ENCODE data around the gene EXTL2. TPM values are rescaled to one million over a fixed set of nuclear protein-coding genes. Genes with fewer than 3 reads are reported as not detected.

Gene EXTL2
- polyA plus RNA-seq, 2 of the 4 experiments (the other 2 are of a cell fraction): 9.4 to 22.4 TPM

GRCh38 chr1:100926240-100926639 lies 31.6 kb upstream of the EXTL2 start:
- no peak overlapping the region for H3K4me2 ChIP-seq
- POLR2A ChIA-PET: no interaction called here
- no peaks in the 10 kb centered on the region for H3K4me1 ChIP-seq
- WGBS (ENCODE audit: missing lambda C conversion rate): 93% methylated on average over 2 of the region's 2 CpGs
- H3K27ac ChIP-seq: no peak overlapping the region
- H3K4me3 ChIP-seq: no peak overlapping the region
- TF ChIP-seq CHD4 (IDR thresholded peaks at IDR 0.05; ENCODE audit: borderline replicate concordance) (no peak), EHF (CRISPR knock-in tag; IDR thresholded peaks at IDR 0.05) (no peak), FOSL2 (IDR thresholded peaks at IDR 0.05) (no peak), FOSL2 (CRISPR knock-in tag; IDR thresholded peaks at IDR 0.05) (no peak), MAZ (IDR thresholded peaks at IDR 0.05; ENCODE audit: borderline replicate concordance, low read depth, low read length) (no peak), NFE2L2 (conservative IDR thresholded peaks at IDR 0.05; ENCODE audit: low read length) (no peak), PHF8 (IDR thresholded peaks at IDR 0.05; ENCODE audit: borderline replicate concordance, low read depth) (no peak), POLR2A (IDR thresholded peaks at IDR 0.05; ENCODE audit: low read length) (no peak), CEBPB (IDR thresholded peaks at IDR 0.05) (no peak), KDM1A (IDR thresholded peaks at IDR 0.05; ENCODE audit: low read depth) (no peak), JUNB (IDR thresholded peaks at IDR 0.05) (no peak), EHMT2 (IDR thresholded peaks at IDR 0.05; ENCODE audit: low read depth) (no peak), CHD2 (IDR thresholded peaks at IDR 0.05; ENCODE audit: low read length, partially characterized antibody) (no peak), JUN (IDR thresholded peaks at IDR 0.05) (no peak), BHLHE40 (IDR thresholded peaks at IDR 0.05; ENCODE audit: low read depth, low read length) (no peak), KDM5A (IDR thresholded peaks at IDR 0.05) (no peak)
- TF ChIP-seq, protein P1, sequence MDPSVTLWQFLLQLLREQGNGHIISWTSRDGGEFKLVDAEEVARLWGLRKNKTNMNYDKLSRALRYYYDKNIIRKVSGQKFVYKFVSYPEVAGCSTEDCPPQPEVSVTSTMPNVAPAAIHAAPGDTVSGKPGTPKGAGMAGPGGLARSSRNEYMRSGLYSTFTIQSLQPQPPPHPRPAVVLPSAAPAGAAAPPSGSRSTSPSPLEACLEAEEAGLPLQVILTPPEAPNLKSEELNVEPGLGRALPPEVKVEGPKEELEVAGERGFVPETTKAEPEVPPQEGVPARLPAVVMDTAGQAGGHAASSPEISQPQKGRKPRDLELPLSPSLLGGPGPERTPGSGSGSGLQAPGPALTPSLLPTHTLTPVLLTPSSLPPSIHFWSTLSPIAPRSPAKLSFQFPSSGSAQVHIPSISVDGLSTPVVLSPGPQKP (IDR thresholded peaks at IDR 0.05; ENCODE audit: low read depth, low read length): no peak
- no peaks in the 10 kb centered on the region for H3K9me3 ChIP-seq
- no peak for DNase-seq (ENCODE audit: low read depth in 1 of 2, low spot score in 1 of 2)
- ATAC-seq: no peak
- CTCF ChIA-PET: interaction anchor here (0.8 kb wide), 1 partner anchor 363 kb away, joined by 3 read pairs; no protein-coding TSS in a partner anchor
- no peak for FAIRE-seq

GRCh38 chr1:100924991-100925390 lies 30.3 kb upstream of the EXTL2 start:
- ChIA-PET POLR2A (no interaction called here), CTCF (interaction anchor here (1.4 kb wide), 1 partner anchor 364 kb away, joined by 3 read pairs; no protein-coding TSS in a partner anchor)
- 91% methylated on average over 2 of the region's 2 CpGs for WGBS (ENCODE audit: missing lambda C conversion rate)
- ATAC-seq: no peak
- Histone ChIP-seq H3K9me3 (no peaks in the 10 kb centered on the region), H3K4me1 (no peaks in the 10 kb centered on the region), H3K4me2 (no peak overlapping the region), H3K4me3 (no peak overlapping the region), H3K27ac (no peak overlapping the region)
- FAIRE-seq: no peak
- no peak for DNase-seq (ENCODE audit: low read depth in 1 of 2, low spot score in 1 of 2)
- TF ChIP-seq CBX2 (IDR thresholded peaks at IDR 0.05; ENCODE audit: borderline replicate concordance, low read depth): no peak
- TF ChIP-seq RNF2 (IDR thresholded peaks at IDR 0.05; ENCODE audit: borderline replicate concordance, low read depth): no peak
- TF ChIP-seq, protein P2, sequence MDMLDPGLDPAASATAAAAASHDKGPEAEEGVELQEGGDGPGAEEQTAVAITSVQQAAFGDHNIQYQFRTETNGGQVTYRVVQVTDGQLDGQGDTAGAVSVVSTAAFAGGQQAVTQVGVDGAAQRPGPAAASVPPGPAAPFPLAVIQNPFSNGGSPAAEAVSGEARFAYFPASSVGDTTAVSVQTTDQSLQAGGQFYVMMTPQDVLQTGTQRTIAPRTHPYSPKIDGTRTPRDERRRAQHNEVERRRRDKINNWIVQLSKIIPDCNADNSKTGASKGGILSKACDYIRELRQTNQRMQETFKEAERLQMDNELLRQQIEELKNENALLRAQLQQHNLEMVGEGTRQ (IDR thresholded peaks at IDR 0.05): no peak
- no peak for TF ChIP-seq JUN (IDR thresholded peaks at IDR 0.05)
- TF ChIP-seq RAD21 (conservative IDR thresholded peaks at IDR 0.05 in 1 of 2, IDR thresholded peaks at IDR 0.05 in 1 of 2): no peak
- TF ChIP-seq EHF (CRISPR knock-in tag; IDR thresholded peaks at IDR 0.05): no peak
- TF ChIP-seq, protein P3, sequence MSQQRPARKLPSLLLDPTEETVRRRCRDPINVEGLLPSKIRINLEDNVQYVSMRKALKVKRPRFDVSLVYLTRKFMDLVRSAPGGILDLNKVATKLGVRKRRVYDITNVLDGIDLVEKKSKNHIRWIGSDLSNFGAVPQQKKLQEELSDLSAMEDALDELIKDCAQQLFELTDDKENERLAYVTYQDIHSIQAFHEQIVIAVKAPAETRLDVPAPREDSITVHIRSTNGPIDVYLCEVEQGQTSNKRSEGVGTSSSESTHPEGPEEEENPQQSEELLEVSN (IDR thresholded peaks at IDR 0.05; ENCODE audit: borderline replicate concordance, low read depth): no peak
- no peak for TF ChIP-seq MAFK (IDR thresholded peaks at IDR 0.05; ENCODE audit: partially characterized antibody)
- TF ChIP-seq SREBF2 (IDR thresholded peaks at IDR 0.05): no peak
- no peak for TF ChIP-seq ZSCAN20 (CRISPR knock-in tag; IDR thresholded peaks at IDR 0.05)
- no peak for TF ChIP-seq CTCF (IDR thresholded peaks at IDR 0.05)
